CD4-positive, alpha-beta T cell treated with Interleukin-21 for 1 hour (primary cell): ENCODE results near the gene NR3C1.

ENCODE experiments used
- DNase-seq: peaks from one replicate; pipeline ENCODE4 v3.0.0-alpha.2; 2020

NR3C1 gene

DNA sequence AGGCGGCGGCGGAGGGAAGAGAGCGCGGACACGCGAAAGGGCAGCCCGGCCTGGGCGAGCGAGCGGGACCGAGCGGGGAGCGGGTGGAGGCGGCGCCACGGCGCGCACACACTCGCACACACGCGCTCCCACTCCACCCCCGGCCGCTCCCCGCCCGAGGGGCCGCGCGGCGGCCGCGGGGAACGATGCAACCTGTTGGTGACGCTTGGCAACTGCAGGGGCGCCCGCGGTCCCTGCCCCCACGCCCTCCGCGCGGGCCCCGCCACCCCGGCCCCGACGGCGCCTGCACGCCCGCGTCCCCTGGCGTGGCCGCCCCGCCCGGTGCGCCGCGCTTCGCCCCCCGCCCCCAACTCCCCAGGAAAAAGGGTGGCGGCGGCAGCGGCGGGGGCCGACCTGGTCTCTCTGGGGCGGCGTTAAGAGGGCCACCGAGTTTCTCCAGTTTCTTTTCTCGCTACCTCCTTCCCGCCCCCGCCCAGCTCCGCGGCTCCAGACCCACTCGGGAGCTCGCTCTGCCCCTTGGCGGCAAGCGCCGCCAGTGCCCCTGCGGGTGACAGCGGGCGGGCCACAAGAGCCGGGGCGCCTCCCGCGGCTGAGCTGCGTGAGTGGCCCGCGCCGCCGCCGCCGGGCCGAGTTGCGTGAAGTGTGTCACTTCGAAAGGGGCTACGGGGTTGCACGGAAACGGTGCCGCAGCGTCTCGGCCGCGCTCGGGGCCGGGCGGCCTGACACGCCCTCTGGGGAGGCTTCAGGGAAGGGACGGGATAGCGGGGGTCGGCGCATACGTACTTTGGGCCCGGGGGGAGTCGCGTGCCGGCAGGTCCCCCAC lies at the start of gene NR3C1:
Gene NR3C1, minus strand, starts transcription at position 94 of the 823 bp plus-strand sequence. CDS start 2,847 bp downstream, outside the sequence.
- peak; percentile 90 for DNase-seq

DNA sequence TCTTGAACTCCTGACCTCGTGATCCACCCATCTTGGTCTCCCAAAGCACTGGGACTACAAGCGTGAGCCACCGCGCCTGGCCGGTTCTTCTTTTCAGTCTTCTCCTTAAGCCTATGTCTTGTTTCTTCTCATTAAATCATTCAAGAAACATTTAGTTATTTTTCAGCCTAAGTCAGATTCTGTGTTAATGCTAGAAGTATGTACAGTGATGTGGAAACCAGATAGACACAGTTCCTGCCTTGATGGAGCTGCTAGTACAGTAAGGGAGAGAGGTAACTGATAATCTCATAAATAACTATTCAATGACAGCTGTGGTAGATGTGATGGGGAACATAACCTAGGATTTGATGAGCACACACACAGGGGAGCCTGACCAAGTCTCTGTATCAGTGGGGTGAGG lies 46.3 kb upstream of the NR3C1 start:
- no peak for DNase-seq

DNA sequence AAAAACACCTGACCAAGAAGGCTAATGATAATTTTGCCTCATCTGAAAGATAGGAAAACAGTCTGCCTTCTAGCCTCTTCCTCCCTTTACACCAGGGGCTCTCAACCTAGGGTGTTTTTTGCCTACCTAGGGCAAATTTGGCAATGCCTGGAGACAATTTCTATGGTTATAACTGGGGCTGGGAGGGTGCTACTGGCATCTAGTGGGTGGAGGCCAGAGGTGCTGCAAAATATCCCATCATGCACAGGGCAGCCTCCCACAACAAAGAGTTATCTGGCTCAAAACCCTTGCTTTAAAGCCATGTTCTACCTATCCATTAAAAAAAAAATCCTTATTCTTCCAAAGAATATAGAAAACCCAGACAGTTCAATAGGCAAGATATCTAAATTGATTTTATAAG lies 45.0 kb upstream of the NR3C1 start:
- peak; percentile 45 for DNase-seq

DNA sequence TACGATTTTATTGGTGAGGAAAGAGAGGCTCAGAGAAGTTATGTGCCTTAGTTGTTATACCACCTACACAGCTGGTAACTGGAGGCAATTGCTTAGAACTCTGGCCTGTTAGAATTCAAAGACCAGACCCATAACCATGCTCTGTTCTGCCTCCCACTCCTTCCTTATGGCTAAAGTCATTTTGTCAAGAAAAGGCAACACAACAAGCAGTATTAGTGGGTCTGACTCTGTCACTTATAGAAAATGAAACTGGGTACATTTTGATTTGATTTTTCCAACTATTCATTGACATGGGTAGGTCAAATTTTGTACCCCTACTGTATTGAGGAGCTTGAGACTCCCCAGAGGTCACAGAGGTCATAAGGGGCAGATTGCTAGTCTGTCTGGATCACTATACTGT lies 44.5 kb upstream of the NR3C1 start:
- no peak for DNase-seq

DNA sequence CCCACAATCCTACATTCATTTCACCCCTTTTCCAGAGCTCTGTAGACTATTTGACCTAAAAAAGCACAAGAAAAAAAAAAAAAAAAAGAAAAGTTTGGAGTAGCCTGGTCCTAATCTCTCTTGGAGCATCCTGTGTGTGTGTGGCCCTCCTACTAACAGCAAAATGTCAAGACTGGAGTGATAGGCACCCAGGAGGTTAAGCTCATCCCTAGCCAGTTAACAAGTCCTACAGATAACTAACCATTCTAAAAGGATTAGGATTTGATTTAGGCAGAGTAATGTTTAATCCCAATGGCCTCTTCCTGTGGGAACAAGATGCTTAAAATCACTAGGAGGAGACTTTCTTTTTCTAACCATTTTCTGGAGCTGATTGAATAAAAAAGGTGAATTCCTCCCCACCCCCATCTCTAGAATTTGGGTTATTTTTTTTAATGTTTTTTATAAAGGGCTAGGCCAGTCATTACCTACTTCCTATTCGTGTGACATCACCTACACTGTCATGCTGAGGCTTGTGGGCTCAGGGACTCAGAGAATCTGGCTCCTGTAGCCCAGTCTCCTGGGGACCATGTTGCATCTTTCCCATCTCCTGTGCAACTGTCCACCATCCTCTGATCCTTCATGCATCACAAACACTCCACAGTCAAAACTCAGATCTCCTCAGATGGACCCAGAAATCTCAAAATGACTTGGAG lies 43.2 kb upstream of the NR3C1 start:
- DNase-seq, result peak; percentile 19

DNA sequence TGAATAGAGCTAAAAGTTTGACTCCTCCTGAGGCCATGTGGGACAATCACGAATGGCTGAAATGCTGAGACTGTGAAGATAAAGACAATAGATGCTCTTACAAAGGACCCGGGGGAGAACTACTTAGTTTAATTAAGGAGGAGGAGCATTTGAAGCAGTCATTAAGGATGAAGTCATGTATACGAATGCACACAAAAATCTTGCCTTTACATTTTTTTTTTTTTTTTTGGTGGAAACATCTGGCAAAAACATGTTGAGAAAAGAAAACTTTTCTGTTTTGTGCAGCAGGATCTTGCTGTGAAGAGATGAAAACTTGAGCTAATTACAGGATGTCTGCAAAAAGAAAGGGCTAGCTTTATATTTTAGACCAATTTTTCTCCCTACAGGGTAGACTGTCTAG lies 42.3 kb upstream of the NR3C1 start:
- DNase-seq, result no peak

DNA sequence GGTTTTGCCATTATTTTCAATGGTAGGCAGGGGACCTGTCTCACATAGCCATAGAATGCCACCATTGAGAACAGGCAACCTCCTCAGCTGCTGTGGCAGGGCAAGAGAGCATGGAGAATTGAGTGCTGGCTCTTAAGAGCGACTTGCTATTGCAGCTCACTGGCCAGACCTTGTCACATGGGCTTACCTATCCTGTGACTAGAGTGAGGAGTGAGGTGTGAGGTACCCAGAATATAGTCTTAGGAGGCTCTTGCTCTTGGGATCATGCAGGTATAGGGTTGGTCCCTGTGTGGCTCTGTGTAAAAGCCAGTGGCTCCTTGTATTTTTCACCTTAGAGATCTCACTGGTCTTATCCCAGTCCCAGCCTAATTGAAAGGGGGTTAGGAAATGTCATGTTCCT lies 39.8 kb upstream of the NR3C1 start:
- no peak for DNase-seq

DNA sequence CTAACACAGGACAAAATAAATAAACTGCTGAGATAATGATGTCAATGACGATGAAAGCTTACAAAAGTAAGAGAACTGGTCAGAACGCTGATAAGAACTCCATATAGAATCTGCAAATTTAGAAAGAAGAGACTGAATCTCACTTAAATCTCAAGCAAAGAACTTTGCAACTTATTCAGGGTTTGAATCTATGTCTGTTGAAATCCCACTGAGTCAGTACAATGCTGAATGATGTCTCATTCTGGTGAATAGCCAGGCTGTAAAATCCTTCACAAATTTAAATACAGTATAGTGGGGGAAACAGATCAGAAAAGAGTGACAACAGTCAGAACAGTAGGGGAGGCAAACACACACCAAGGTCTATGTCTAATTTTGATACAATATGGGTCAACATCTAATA lies 38.9 kb upstream of the NR3C1 start:
- no peak for DNase-seq

DNA sequence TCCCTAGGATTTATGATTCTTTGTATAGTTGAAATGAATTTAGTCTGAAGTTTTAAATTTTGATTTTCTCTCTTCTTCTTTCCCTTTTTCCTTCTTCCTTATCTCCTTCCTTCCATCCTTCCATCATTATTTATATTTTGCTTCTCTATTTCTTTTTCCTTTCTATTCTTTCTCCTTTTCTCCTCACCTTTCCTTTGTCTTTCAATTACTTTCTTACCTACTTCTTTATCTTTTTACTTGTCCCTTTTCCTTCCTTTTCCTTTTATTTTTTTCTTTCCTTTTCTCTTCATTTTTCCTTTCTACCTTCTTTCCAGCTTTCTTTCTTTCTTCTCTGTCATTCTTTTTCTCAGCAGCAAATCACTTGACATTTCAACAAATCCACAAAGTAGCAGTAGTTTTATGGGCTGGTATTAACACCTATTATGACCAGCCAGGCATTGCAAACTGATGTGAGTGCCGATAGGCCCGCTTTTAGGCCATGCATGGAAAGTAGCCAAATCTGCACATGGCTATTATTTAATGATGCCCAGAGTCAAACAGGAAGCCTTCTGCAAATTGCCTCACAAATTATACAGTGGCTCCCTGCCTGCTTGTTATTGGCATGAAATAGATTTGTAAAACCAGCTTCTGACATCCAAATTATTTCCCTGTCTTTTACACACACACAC lies 37.1 kb upstream of the NR3C1 start:
- no peak for DNase-seq

DNA sequence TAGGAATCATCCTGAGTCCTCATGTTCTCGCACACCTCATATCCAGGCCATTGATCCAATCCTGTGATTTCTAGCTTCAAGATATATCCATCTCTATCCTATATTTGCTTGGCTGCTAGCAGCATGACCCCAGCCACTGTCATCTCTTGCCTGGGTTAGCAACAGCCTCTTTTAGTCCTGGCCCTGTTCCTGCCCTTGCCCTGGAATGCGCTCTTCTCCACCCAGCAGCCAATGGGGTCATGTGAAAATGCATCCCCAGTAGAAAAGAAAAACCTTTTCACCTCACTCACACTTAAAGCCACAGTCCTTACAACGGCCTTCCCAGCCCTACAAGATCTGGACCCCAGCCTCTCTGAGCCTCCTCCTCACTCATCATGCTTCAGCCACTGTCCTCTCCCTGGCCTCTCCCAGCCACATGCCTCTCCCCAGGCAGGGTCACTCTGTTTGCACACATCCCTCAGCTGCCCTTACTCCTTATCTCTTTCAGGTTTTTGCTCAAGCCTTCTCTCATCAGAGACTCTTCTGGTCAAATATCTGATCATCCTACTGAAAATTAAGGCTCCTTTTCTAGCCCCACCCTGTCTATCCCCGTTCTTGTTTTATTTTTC lies 34.3 kb upstream of the NR3C1 start:
- DNase-seq, result no peak

DNA sequence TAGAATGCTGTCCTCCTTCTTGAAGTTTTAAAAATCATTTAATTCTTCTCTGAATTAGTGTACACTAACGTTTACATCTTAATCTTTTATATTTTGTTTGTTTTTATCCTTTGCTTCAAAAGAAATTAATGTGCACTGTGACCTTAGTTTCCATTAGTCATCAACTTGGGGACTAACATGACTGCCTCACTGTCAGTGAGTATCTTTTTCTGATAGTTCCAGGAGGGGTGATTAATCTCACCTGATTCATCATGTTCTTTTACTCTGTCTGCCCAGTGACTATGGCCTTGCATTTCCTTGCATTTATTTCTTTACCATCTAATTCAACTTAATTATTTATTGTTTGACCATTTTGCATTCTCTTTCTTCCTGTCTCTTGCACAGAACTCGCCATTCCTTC lies 33.4 kb upstream of the NR3C1 start:
- DNase-seq, result no peak

DNA sequence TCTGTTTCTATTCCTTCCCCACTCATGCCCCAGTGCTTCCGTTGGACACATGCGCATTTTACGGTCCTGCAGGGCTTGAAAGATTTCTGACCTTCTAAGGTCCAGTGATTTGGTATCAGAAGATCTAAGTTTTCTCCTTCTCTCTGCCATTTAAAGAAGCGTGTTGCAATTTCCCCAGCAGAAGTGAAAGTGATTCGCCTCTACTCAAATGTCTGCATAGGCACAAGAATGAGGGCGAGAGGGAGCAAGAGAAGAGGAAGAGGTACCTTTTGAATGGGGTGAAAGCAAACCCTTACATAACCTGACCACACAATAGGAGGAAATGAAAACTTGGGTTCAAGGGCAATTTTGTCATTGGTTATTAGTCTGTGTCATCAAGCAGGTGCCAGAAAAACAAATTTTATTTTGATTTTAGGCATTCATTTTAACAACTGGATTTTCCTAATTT lies 31.7 kb upstream of the NR3C1 start:
- peak; percentile 71 for DNase-seq

DNA sequence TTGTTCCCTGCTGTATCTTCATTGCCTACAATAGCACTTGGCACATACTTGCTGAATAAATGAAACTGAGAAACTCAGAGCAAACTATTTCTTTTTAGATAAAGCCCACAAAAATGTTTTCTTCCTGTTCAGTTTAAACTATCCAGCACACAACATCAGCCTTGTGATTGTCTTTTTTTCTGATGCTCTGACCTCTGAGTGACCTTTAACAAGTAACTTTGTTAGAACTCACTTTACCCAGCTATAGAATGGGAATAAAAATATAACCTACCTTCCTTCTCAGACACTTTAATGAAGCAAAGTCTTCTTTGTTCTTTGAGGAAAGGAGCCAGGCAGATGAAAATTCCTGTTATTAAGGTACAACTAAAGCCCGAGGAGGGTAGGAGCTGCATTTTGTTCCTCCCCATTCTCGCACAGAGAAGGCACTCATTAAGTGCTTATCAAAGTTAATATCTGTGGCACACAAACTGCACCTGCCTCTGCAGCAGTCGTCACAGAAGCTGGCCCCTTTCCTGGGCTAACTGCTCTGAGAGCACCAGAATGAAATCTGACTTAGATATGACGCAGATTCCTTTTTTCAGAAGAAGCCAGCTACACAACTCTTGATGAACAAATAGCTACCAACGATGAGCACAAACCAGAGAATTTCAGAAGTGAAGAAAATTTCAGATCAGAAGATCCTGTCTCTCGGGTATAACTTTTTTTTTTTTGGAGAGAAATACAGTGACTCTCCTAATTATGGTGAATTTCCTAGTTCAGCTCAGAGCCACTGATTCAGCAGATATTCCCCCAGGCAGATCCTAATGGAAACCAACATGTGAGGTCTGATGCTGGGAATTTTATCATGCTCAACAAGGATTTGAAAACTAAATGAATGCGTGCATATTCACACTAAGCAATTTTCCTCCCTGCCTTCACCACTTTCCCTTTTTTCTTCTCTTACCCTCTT lies 31.0 kb upstream of the NR3C1 start:
- DNase-seq, result peak; percentile 68

DNA sequence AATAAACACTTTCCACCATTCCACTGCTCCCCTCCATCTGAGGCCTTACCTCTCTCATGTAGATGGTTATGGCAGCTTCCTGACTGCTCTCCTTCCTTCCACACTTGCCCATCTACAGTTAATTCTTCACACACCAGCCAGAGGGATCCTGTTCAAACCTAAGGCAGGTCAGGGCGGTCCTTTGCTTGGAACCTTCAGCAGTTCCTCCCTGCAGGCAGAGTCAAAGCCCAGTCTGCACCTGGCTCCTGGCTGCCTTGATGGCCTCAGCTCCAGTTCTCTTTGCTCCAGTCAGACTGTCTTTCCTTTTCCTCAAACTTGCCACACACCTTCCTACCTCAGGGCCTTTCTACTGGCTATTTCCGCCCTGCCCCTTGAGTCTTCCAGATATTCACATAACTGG lies 30.2 kb upstream of the NR3C1 start:
- DNase-seq, result no peak

DNA sequence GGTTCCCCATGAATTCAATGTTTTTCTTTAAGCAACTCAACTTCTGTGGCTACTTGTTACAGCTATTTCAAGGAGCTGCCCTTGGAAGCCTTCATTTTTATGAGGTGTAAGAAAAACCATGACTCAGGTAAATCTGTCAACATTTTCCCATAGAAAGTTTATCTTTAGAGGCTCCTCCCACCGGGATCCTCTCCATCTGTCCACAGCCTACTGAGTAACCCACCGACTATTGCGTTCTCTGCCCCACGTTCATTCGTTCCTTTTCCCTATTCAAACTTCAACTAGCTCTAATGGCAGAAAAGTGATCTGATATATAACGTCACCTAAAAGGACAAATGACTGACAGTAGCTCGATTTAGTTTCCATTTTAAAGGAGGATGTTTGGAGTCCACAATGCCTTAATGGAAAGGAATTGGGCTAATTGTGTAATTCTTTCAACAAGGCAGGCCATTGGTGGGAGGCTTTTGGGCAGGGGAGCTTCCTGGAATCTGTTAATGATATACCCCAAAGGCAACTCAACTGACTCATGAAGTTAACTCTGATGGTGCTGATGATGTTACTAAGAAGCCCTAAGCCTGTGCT lies 29.3 kb upstream of the NR3C1 start:
- DNase-seq, result no peak

DNA sequence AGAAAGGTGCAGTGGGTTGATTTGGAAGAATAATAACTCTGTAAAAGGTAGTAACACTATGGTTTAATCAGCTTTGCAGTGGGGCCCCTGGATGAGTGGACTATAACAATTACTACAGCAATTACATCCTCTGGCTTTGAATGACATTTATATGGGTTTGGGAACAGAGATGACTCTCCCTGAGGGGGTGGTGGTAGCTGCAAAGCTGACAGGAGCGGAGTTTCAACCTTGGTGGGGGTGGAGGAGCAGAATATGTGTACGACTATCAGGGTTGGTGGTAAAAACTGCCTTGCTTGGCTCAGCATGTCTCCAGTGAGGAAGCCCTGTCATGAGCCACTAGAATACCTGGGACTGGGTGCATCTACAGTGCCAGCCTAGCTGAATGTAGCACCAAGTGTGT lies 28.3 kb upstream of the NR3C1 start:
- DNase-seq, result no peak

DNA sequence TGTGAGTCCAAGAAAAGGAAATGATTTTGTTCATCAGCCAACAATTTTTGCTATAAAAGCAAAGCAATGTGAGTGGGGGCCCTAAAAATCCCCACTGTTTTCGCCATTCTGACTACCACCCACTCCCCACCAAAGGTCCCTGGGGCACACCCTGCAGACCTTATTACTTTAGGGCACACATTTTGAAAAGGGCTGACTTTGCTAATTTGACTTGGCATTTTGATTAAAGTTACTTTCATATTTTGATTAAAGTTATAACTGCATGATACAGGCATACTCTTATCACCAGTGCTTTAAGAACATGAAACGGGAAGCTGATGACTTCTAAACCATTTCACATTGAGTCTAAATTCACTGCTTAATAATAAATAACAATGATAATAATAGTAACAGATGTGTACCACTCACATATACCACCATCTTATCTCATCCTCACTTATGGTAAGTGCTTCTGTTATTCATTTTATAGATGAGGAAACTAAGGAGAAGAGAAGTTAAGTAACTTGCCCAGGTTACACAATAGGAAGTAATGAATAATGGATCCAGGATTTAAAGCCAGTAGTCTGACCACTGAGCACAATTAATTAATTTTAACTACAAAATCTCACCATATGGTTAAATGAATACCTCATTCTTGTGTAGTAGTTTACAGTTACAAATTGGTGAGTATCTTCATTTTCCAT lies 25.4 kb upstream of the NR3C1 start:
- DNase-seq, result no peak

DNA sequence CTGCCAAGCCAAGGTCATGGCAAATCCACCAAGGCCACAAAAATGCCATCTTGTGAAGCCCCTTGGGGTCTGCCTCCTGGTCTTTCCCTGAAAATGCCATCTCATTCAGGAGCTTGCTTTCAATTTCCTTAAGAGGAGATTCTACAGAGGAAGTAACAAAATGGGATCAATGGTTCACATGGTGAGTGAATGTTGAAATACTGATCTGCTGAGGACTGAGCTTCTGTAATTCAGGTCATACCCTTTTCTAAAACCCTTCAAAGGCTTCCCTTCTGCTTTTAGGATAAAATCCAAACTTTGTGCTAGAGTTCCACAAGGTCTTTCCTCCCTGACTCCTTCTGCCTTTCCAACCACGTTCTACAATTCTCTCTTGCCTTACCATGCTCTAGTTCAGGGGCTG lies 24.7 kb upstream of the NR3C1 start:
- DNase-seq, result no peak

DNA sequence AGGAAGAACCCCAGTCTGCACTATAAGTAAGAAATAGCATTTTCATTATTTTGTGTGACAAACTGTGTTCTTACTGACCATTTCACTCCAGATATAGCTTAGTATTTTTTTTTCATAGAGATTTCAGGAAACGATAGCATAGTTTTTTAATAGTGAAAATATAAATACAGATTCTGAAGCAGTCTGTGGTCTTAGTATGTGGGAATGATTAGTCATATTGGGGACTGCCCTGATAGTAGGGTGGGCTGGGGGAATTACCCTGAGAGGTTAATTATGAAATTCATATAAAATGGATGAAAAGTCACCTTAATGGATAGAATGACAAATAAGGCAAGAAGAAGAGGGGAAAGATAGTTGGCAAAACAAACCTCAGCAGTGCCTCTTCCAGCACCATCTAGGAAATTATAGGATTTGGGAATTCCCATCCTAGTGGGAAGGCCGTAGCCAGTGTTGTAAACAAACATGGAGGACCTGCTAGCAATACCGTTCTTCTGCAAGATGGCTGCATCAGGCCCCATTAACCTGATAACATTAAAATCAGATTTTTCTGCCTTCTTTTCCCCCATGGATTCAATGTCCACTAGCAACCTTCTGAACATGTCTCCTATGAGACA lies 23.7 kb upstream of the NR3C1 start:
- no peak for DNase-seq

DNA sequence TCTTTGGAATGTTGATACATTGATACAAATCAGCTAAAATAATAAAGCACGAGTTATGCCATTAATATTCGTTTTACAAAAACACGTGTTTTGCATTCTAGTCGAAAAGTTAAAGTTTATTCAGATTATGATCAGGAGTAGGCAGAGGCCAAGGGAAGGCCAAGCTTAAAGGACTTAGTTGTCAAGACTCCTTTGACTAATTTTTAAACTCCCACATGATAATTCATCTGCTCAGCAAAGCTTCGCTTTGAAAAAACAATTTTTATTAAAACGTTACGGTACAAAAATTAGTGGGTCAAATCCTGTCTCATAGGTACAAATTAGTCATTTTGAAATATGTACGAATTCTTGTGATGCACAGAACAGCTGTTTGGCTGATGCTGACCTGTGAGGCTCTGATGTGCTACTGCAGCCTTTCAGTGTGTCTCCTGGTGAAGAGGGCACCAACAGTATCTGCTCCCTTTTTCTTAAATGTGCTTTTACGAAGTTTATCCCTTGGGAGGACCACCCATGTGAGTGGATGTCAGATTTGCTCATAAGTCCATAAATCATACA lies 23.0 kb upstream of the NR3C1 start:
- no peak for DNase-seq
